HCT116 (cell line): ENCODE results near the gene OR2AP1.

Experiments
- CBX3 ChIP-seq: IDR thresholded peaks from 2 replicates; pipeline ENCODE4 v1.6.1; 2012; ENCODE audit warnings: low read depth
- EZH2 ChIP-seq: fragments of 200-600 bp; sonication (generic); IDR thresholded peaks from 2 replicates; pipeline ENCODE4 v1.6.1; 2017; ENCODE audit warnings: antibody characterized with exemption, mixed run types
- MAX ChIP-seq: IDR thresholded peaks from 2 replicates; pipeline ENCODE4 v1.6.1; 2012
- POLR2A ChIP-seq: IDR thresholded peaks from 2 replicates; pipeline ENCODE4 v1.7.0; 2011; ENCODE audit warnings: borderline replicate concordance; ENCODE audit not compliant: insufficient read depth, insufficient read length; ENCODE audit errors: extremely low read depth
- POLR2AphosphoS5 ChIP-seq: IDR thresholded peaks from 2 replicates; pipeline ENCODE4 v1.6.1; 2011; ENCODE audit warnings: mild to moderate bottlenecking, low read depth, low read length, moderate library complexity
- SP1 ChIP-seq: IDR thresholded peaks from 2 replicates; pipeline ENCODE4 v1.6.1; 2012; ENCODE audit warnings: low read depth
- SRF ChIP-seq: IDR thresholded peaks from 2 replicates; pipeline ENCODE4 v1.6.1; 2012; ENCODE audit warnings: low read depth
- ZBTB33 ChIP-seq: IDR thresholded peaks from 2 replicates; pipeline ENCODE4 v1.6.1; 2011; ENCODE audit warnings: mild to moderate bottlenecking, low read length, moderate library complexity; ENCODE audit not compliant: insufficient replicate concordance; ENCODE audit errors: extremely low read depth
- ZNF274 ChIP-seq: fragments of 200-500 bp; sonication (Bioruptor generic); IDR thresholded peaks from 2 replicates; pipeline ENCODE4 v1.6.1; 2014; ENCODE audit warnings: mild to moderate bottlenecking, low read depth, low read length, inconsistent platforms
- TF ChIP-seq, protein P1 (sequence below), 3 experiments: fragments of 200-600 bp in 1 of 3; sonication (generic) in 1 of 3; IDR thresholded peaks in 2 of 3; conservative IDR thresholded peaks in 1 of 3; 2 replicates each; pipeline ENCODE4 v1.5.1; 2012 to 2017; ENCODE audit warnings: low read depth in 2 of 3, low read length in 2 of 3, antibody characterized with exemption in 1 of 3, borderline replicate concordance in 1 of 3, control low read depth in 1 of 3, mild to moderate bottlenecking in 1 of 3, mixed read lengths in 1 of 3, mixed run types in 1 of 3, moderate library complexity in 1 of 3; ENCODE audit not compliant: insufficient read depth in 1 of 3
- TF ChIP-seq, protein P2 (sequence below): IDR thresholded peaks from 2 replicates; pipeline ENCODE4 v1.6.1; 2012; ENCODE audit warnings: low read depth

DNA sequence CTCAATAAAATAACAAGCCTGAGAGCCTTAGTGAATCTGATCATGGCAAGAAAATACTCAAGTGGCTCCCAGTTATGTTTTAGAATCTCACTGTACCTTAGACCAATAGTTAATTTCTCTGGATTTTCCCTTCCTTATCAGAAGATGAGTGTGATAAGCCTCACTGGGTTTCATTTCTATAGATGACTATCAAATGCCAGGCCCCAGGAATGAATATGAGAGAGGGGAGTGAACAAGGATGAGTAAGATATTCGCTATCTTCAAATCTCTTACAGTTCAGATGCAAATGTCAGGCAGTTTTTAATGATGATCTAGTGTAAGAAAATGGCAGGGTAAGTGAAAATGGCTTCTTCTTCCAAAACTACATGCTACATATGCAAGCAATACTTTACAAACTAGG is 38.3 kb downstream of the OR2AP1 start:
- TF ChIP-seq ZNF274 (no peak), EZH2 (no peak), POLR2A (no peak), SP1 (no peak), CBX3 (no peak), ZBTB33 (no peak), MAX (no peak), SRF (no peak), POLR2AphosphoS5 (no peak)
- TF ChIP-seq, protein P1, sequence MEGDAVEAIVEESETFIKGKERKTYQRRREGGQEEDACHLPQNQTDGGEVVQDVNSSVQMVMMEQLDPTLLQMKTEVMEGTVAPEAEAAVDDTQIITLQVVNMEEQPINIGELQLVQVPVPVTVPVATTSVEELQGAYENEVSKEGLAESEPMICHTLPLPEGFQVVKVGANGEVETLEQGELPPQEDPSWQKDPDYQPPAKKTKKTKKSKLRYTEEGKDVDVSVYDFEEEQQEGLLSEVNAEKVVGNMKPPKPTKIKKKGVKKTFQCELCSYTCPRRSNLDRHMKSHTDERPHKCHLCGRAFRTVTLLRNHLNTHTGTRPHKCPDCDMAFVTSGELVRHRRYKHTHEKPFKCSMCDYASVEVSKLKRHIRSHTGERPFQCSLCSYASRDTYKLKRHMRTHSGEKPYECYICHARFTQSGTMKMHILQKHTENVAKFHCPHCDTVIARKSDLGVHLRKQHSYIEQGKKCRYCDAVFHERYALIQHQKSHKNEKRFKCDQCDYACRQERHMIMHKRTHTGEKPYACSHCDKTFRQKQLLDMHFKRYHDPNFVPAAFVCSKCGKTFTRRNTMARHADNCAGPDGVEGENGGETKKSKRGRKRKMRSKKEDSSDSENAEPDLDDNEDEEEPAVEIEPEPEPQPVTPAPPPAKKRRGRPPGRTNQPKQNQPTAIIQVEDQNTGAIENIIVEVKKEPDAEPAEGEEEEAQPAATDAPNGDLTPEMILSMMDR (IDR thresholded peaks at IDR 0.05 in 2 of 3, conservative IDR thresholded peaks at IDR 0.05 in 1 of 3; ENCODE audit: borderline replicate concordance in 1 of 3, insufficient read depth in 1 of 3, low read depth in 2 of 3, low read length in 2 of 3), result no peak
- TF ChIP-seq, protein P2, sequence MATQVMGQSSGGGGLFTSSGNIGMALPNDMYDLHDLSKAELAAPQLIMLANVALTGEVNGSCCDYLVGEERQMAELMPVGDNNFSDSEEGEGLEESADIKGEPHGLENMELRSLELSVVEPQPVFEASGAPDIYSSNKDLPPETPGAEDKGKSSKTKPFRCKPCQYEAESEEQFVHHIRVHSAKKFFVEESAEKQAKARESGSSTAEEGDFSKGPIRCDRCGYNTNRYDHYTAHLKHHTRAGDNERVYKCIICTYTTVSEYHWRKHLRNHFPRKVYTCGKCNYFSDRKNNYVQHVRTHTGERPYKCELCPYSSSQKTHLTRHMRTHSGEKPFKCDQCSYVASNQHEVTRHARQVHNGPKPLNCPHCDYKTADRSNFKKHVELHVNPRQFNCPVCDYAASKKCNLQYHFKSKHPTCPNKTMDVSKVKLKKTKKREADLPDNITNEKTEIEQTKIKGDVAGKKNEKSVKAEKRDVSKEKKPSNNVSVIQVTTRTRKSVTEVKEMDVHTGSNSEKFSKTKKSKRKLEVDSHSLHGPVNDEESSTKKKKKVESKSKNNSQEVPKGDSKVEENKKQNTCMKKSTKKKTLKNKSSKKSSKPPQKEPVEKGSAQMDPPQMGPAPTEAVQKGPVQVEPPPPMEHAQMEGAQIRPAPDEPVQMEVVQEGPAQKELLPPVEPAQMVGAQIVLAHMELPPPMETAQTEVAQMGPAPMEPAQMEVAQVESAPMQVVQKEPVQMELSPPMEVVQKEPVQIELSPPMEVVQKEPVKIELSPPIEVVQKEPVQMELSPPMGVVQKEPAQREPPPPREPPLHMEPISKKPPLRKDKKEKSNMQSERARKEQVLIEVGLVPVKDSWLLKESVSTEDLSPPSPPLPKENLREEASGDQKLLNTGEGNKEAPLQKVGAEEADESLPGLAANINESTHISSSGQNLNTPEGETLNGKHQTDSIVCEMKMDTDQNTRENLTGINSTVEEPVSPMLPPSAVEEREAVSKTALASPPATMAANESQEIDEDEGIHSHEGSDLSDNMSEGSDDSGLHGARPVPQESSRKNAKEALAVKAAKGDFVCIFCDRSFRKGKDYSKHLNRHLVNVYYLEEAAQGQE, result no peak
